ENCODE data around the gene ACOT11. TPM values are rescaled to one million over a fixed set of nuclear protein-coding genes. Genes with fewer than 3 reads are reported as not detected.

Gene ACOT11
- total RNA-seq, 1 experiment from 2014 or later = 1.9 TPM

DNA sequence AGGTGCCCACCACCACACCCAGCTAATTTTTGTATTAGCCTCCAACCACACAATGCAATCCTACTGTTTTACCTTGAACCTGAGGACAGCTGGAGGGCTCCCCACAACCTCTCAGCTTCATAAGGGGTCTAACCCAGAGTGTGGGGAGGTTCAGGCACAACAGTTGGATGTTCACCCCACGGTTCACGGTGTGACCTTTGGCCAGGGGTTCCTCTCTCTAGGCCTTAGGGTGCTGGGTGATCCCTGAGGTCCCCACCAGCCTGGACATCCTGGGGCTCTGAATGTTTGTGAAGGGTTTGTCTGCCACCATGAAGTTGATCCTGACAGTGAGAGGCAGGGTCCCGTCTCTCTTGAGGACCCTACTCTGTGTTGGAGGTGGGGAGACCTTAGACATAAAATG lies 3.9 kb downstream of the ACOT11 start:
- Histone ChIP-seq H3K4me1 (ENCODE audit: control insufficient read depth, insufficient read depth, low read length) (no peaks in the 10 kb centered on the region), H3K36me3 (ENCODE audit: control insufficient read depth, insufficient read depth, low read length) (no peaks in the 10 kb centered on the region), H3K27me3 (ENCODE audit: control insufficient read depth, insufficient read depth, low read length) (no peaks in the 10 kb centered on the region), H3K9me3 (ENCODE audit: control insufficient read depth, insufficient read depth, low read depth, low read length) (no peaks in the 10 kb centered on the region), H3K27ac (ENCODE audit: low read length) (no peak overlapping the region), H3K4me3 (ENCODE audit: low read depth in 2 of 2, low read length in 2 of 2) (no peak overlapping the region)
- BruUV-seq (replicated peaks) = no TSS peak
- DNase-seq (ENCODE audit: low read depth, low spot score) = no peak
- ChIA-PET POLR2A (no interaction called here), CTCF (interaction anchor here (0.7 kb wide), 1 partner anchor 27 kb away, joined by 3 read pairs; no protein-coding TSS in a partner anchor)
- intact Hi-C loops (cut with micrococcal nuclease; ENCODE audit: unreplicated experiment) (no loop called here), in situ Hi-C loops (cut with HindIII; ENCODE audit: low pct_unique_long_range_greater_than_20kb, low sequenced_read_pairs) (no loop called here)
- TF ChIP-seq REST (IDR thresholded peaks at IDR 0.05; ENCODE audit: insufficient read depth in 1 of 2, low read depth in 2 of 2, low read length in 1 of 2) (no peak), POLR2AphosphoS5 (IDR thresholded peaks at IDR 0.05; ENCODE audit: low read depth, low read length) (no peak), TCF7L2 (IDR thresholded peaks at IDR 0.05; ENCODE audit: low read depth, low read length) (no peak), SIN3A (IDR thresholded peaks at IDR 0.05; ENCODE audit: borderline replicate concordance, insufficient read depth, low read depth, low read length) (no peak)
- TF ChIP-seq, protein P1, sequence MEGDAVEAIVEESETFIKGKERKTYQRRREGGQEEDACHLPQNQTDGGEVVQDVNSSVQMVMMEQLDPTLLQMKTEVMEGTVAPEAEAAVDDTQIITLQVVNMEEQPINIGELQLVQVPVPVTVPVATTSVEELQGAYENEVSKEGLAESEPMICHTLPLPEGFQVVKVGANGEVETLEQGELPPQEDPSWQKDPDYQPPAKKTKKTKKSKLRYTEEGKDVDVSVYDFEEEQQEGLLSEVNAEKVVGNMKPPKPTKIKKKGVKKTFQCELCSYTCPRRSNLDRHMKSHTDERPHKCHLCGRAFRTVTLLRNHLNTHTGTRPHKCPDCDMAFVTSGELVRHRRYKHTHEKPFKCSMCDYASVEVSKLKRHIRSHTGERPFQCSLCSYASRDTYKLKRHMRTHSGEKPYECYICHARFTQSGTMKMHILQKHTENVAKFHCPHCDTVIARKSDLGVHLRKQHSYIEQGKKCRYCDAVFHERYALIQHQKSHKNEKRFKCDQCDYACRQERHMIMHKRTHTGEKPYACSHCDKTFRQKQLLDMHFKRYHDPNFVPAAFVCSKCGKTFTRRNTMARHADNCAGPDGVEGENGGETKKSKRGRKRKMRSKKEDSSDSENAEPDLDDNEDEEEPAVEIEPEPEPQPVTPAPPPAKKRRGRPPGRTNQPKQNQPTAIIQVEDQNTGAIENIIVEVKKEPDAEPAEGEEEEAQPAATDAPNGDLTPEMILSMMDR (IDR thresholded peaks at IDR 0.05) = no peak
- ATAC-seq = no peak

DNA sequence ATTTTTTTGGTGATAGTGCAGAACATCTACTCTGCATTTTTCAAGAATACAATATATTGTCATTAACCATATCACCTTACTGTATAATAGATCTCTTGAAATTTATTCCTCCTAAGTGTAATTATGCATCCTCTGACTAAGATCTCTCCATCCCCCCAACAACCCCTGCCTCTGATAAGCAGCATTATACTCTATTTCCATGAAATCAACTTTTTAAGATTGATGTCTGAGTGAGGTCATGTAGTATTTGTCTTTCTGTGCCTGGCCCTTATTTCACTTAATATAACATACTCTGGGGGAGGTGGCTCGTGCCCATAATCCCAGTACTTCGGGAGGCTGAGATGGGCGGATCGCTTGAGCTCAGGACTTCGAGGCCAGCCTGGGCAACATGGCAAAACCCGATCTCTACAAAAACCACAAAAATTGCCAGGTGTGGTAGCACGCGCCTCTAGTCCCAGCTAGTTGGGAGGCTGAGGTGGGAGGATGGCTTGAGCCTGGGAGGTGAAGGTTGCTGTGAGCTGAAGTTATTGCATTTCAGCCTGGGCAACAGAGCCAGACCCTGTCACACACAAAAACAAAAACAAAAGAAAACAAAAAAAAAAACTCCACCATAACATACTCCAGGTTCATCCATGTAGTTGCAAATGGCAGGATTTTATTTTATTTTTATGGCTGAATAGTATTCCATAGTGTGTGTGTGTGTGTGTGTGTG lies 5.7 kb downstream of the ACOT11 start:
- ChIA-PET POLR2A (no interaction called here), CTCF (interaction anchor here (0.7 kb wide), 1 partner anchor 118 kb away, joined by 7 read pairs; no protein-coding TSS in a partner anchor)
- BruUV-seq (replicated peaks) = no TSS peak
- no peaks in the 10 kb centered on the region for H3K4me1 ChIP-seq (ENCODE audit: control insufficient read depth, insufficient read depth, low read length)
- no peak overlapping the region for H3K27ac ChIP-seq (ENCODE audit: low read length)
- intact Hi-C loops (cut with micrococcal nuclease; ENCODE audit: unreplicated experiment) = no loop called here
- TF ChIP-seq, protein P1 (IDR thresholded peaks at IDR 0.05) = no peak
- TF ChIP-seq POLR2AphosphoS5 (IDR thresholded peaks at IDR 0.05; ENCODE audit: low read depth, low read length) = no peak
- TF ChIP-seq REST (IDR thresholded peaks at IDR 0.05; ENCODE audit: insufficient read depth in 1 of 2, low read depth in 2 of 2, low read length in 1 of 2) = no peak
- no peak for TF ChIP-seq SIN3A (IDR thresholded peaks at IDR 0.05; ENCODE audit: borderline replicate concordance, insufficient read depth, low read depth, low read length)
- TF ChIP-seq TCF7L2 (IDR thresholded peaks at IDR 0.05; ENCODE audit: low read depth, low read length) = no peak
- H3K9me3 ChIP-seq (ENCODE audit: control insufficient read depth, insufficient read depth, low read depth, low read length) = no peaks in the 10 kb centered on the region
- no peaks in the 10 kb centered on the region for H3K36me3 ChIP-seq (ENCODE audit: control insufficient read depth, insufficient read depth, low read length)
- ATAC-seq = no peak
- in situ Hi-C loops (cut with HindIII; ENCODE audit: low pct_unique_long_range_greater_than_20kb, low sequenced_read_pairs) = no loop called here
- no peak for DNase-seq (ENCODE audit: low read depth, low spot score)
- no peak overlapping the region for H3K4me3 ChIP-seq (ENCODE audit: low read depth in 2 of 2, low read length in 2 of 2)
- no peaks in the 10 kb centered on the region for H3K27me3 ChIP-seq (ENCODE audit: control insufficient read depth, insufficient read depth, low read length)
